ENCODE measurements around the gene ZRANB3.

ZRANB3 gene

DNA sequence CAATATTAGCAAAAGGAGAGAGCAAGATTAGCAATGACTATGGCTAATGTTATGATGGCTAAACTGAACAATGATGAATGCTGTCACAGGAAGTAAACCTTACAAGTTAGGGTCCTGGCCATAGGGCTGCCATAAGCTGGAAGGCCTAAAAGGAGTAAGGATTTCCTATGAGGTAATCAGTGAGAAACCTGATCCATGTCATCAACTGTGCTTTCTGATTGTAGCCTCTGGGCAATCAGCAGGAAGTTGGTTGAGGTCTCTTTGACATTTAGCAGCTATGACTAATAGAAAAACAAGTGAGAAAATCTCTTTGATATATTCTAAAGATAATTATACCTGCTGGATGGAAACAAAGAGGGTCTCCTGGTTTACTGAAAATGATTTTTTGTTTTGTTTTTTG is 285.9 kb downstream of the ZRANB3 start:
- Histone ChIP-seq H3K27me3 (replicated peaks; ENCODE audit: control insufficient read depth, insufficient read depth, low read length, poor library complexity, severe bottlenecking) (no peaks in the 10 kb centered on the region), H3K4me3 (ENCODE audit: insufficient read depth, low read depth, low read length, poor library complexity, severe bottlenecking) (no peak overlapping the region), H3K27ac (ENCODE audit: insufficient read depth, low read length, poor library complexity, severe bottlenecking) (no peak overlapping the region), H3K36me3 (ENCODE audit: control insufficient read depth, insufficient read depth, low read length) (no peaks in the 10 kb centered on the region), H3K9me3 (ENCODE audit: control insufficient read depth, low read length) (no peaks in the 10 kb centered on the region), H3K4me1 (ENCODE audit: control insufficient read depth, insufficient read depth, low read length, poor library complexity, severe bottlenecking) (no peaks in the 10 kb centered on the region)
- no peak for DNase-seq

DNA sequence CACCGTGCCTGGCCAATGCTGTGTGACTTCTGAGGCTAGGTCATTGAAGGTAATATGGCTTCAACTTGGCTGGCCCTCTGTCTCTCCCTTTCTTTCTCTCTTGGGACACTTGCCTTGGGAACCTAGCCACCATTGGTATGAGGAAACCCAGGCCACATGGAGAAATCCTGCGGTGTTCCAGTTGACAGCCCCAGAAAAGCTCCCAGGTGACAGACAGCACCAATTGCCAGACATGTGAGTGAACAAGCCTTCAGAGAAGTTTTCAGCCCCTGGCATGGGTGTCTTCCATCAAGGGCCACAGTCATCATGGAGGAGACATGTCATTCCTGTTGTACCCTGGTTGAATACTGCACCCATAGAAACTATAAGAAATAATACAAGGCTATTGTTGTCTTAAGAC is 292.4 kb downstream of the ZRANB3 start:
- no peaks in the 10 kb centered on the region for H3K4me1 ChIP-seq (ENCODE audit: control insufficient read depth, insufficient read depth, low read length, poor library complexity, severe bottlenecking)
- H3K27me3 ChIP-seq (replicated peaks; ENCODE audit: control insufficient read depth, insufficient read depth, low read length, poor library complexity, severe bottlenecking), result no peaks in the 10 kb centered on the region
- no peak overlapping the region for H3K4me3 ChIP-seq (ENCODE audit: insufficient read depth, low read depth, low read length, poor library complexity, severe bottlenecking)
- no peak for DNase-seq
- H3K9me3 ChIP-seq (ENCODE audit: control insufficient read depth, low read length), result no peaks in the 10 kb centered on the region
- no peaks in the 10 kb centered on the region for H3K36me3 ChIP-seq (ENCODE audit: control insufficient read depth, insufficient read depth, low read length)
- H3K27ac ChIP-seq (ENCODE audit: insufficient read depth, low read length, poor library complexity, severe bottlenecking), result no peak overlapping the region

DNA sequence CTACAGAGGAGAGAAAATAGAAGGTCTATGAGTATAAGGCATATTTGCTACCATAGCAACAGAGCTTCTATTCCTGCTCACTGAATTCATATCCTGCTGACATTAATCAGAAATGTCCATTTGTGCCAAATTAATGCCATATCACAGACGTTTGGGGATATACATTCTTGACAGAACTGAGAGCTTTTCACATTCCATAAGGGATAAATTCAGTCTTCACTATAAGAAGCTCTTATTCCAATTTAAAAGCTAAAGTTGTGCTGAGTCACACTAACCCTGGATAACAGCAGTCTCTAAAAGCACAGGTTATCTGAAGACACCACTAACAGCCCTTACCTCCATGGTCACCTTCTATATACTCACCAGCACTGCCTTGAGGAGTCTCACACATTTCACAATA is 300.9 kb downstream of the ZRANB3 start:
- DNase-seq, result no peak
- Histone ChIP-seq H3K4me3 (ENCODE audit: insufficient read depth, low read depth, low read length, poor library complexity, severe bottlenecking) (no peak overlapping the region), H3K36me3 (ENCODE audit: control insufficient read depth, insufficient read depth, low read length) (no peaks in the 10 kb centered on the region), H3K27ac (ENCODE audit: insufficient read depth, low read length, poor library complexity, severe bottlenecking) (no peak overlapping the region), H3K9me3 (ENCODE audit: control insufficient read depth, low read length) (no peaks in the 10 kb centered on the region), H3K4me1 (ENCODE audit: control insufficient read depth, insufficient read depth, low read length, poor library complexity, severe bottlenecking) (no peaks in the 10 kb centered on the region), H3K27me3 (replicated peaks; ENCODE audit: control insufficient read depth, insufficient read depth, low read length, poor library complexity, severe bottlenecking) (no peaks in the 10 kb centered on the region)

DNA sequence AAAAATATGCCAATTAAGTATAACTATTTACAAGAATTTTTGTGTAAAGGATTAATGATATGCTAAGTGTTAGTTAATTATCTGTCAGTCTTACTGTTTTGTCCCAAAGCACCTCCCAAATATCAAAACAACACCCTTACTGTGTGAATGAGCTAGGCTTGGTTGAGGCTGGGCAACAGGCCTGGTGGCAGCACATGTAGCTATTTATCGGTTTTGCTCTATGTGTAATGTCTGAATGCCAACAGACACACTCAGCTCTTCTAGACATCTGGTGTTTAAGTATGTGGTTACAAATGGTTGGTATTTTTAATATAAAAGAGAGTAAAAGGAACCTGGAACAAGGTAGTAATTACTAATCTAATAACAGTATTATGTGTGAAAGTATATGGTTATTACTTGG is 303.6 kb downstream of the ZRANB3 start:
- Histone ChIP-seq H3K9me3 (ENCODE audit: control insufficient read depth, low read length) (no peaks in the 10 kb centered on the region), H3K27me3 (replicated peaks; ENCODE audit: control insufficient read depth, insufficient read depth, low read length, poor library complexity, severe bottlenecking) (no peaks in the 10 kb centered on the region), H3K4me1 (ENCODE audit: control insufficient read depth, insufficient read depth, low read length, poor library complexity, severe bottlenecking) (no peaks in the 10 kb centered on the region), H3K4me3 (ENCODE audit: insufficient read depth, low read depth, low read length, poor library complexity, severe bottlenecking) (no peak overlapping the region), H3K36me3 (ENCODE audit: control insufficient read depth, insufficient read depth, low read length) (no peaks in the 10 kb centered on the region), H3K27ac (ENCODE audit: insufficient read depth, low read length, poor library complexity, severe bottlenecking) (no peak overlapping the region)
- DNase-seq, result no peak

DNA sequence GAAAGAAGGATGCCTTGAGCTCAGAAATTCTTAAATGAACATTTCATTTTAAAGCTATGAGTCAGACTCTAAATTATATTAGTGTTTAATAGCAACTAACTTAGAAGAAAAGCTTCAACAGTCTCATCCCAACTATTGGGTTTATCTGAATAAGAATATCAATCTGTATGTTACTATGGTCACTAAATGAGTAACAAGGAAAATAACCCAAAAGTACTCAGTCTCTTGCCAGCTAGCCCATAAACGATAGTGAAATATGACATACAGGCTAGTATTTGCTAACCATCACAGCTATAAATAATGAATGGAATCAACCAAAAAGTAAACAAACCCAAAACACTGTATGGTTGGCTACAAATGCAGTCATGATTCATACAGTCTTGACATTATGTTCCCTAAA is 304.1 kb downstream of the ZRANB3 start:
- H3K4me3 ChIP-seq (ENCODE audit: insufficient read depth, low read depth, low read length, poor library complexity, severe bottlenecking), result no peak overlapping the region
- no peaks in the 10 kb centered on the region for H3K36me3 ChIP-seq (ENCODE audit: control insufficient read depth, insufficient read depth, low read length)
- no peaks in the 10 kb centered on the region for H3K9me3 ChIP-seq (ENCODE audit: control insufficient read depth, low read length)
- no peak overlapping the region for H3K27ac ChIP-seq (ENCODE audit: insufficient read depth, low read length, poor library complexity, severe bottlenecking)
- no peaks in the 10 kb centered on the region for H3K4me1 ChIP-seq (ENCODE audit: control insufficient read depth, insufficient read depth, low read length, poor library complexity, severe bottlenecking)
- no peak for DNase-seq
- no peaks in the 10 kb centered on the region for H3K27me3 ChIP-seq (replicated peaks; ENCODE audit: control insufficient read depth, insufficient read depth, low read length, poor library complexity, severe bottlenecking)

DNA sequence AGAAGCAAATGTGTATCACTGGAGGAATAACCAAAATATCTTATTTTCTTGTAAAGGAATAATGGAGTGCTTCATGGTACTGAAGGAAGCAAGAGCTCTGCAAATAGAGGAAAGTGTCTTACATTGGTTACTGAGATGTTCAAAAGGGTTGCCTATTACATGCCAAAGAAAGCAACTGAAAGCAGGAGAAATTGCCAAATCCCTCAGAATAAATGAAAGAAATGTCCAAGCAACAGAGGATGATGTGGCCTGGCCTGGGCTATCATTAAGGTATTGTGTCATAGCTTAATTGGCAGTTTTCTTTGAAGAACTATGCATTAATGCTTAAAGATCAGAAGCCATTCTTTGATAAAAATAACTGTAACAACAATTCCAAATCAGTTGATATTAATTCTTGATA is 305.2 kb downstream of the ZRANB3 start:
- Histone ChIP-seq H3K4me1 (ENCODE audit: control insufficient read depth, insufficient read depth, low read length, poor library complexity, severe bottlenecking) (no peaks in the 10 kb centered on the region), H3K9me3 (ENCODE audit: control insufficient read depth, low read length) (no peaks in the 10 kb centered on the region), H3K36me3 (ENCODE audit: control insufficient read depth, insufficient read depth, low read length) (no peaks in the 10 kb centered on the region), H3K27me3 (replicated peaks; ENCODE audit: control insufficient read depth, insufficient read depth, low read length, poor library complexity, severe bottlenecking) (no peaks in the 10 kb centered on the region), H3K27ac (ENCODE audit: insufficient read depth, low read length, poor library complexity, severe bottlenecking) (no peak overlapping the region), H3K4me3 (ENCODE audit: insufficient read depth, low read depth, low read length, poor library complexity, severe bottlenecking) (no peak overlapping the region)
- no peak for DNase-seq

DNA sequence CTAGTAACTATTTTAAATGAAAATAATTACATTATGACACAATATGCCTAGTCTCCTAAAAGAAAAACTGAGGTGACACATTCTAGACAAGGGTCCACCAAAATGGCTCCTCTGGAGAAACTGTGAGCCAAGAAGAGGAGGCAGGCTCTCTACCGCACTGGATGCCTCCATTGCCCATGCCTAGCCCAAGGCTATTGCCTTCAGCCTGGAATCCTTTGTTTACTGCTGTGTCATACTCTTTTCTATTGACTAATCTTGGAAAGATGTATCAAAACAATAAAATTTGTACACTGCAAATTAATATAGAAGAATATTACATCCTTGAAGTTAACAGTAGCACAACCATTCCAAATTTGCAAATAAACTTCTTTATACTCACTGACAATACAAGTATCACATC is 311.8 kb downstream of the ZRANB3 start:
- no peaks in the 10 kb centered on the region for H3K9me3 ChIP-seq (ENCODE audit: control insufficient read depth, low read length)
- H3K4me1 ChIP-seq (ENCODE audit: control insufficient read depth, insufficient read depth, low read length, poor library complexity, severe bottlenecking), result no peaks in the 10 kb centered on the region
- H3K4me3 ChIP-seq (ENCODE audit: insufficient read depth, low read depth, low read length, poor library complexity, severe bottlenecking), result no peak overlapping the region
- H3K36me3 ChIP-seq (ENCODE audit: control insufficient read depth, insufficient read depth, low read length), result no peaks in the 10 kb centered on the region
- H3K27ac ChIP-seq (ENCODE audit: insufficient read depth, low read length, poor library complexity, severe bottlenecking), result no peak overlapping the region
- no peak for DNase-seq
- H3K27me3 ChIP-seq (replicated peaks; ENCODE audit: control insufficient read depth, insufficient read depth, low read length, poor library complexity, severe bottlenecking), result no peaks in the 10 kb centered on the region

DNA sequence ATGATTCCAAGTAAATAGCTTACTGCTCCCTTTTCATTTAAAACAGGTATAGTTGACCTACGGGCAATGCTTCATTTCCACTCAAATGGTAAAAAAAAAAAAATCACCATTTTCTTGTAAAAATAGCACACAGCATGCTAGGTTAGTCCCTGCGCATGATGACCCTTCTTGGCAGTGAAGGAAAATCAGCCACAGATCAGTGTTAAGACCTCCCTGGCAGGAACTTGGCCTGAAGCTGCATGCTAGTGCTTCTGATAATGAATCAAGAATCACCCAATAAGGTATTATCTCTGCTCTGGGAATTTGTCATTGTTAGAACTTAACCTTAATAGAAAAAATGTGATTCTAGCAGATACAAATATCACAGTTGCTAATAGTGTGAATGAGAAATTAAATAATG is 312.6 kb downstream of the ZRANB3 start:
- Histone ChIP-seq H3K4me1 (ENCODE audit: control insufficient read depth, insufficient read depth, low read length, poor library complexity, severe bottlenecking) (no peaks in the 10 kb centered on the region), H3K9me3 (ENCODE audit: control insufficient read depth, low read length) (no peaks in the 10 kb centered on the region), H3K27me3 (replicated peaks; ENCODE audit: control insufficient read depth, insufficient read depth, low read length, poor library complexity, severe bottlenecking) (no peaks in the 10 kb centered on the region), H3K36me3 (ENCODE audit: control insufficient read depth, insufficient read depth, low read length) (no peaks in the 10 kb centered on the region), H3K4me3 (ENCODE audit: insufficient read depth, low read depth, low read length, poor library complexity, severe bottlenecking) (no peak overlapping the region), H3K27ac (ENCODE audit: insufficient read depth, low read length, poor library complexity, severe bottlenecking) (no peak overlapping the region)
- DNase-seq, result no peak

DNA sequence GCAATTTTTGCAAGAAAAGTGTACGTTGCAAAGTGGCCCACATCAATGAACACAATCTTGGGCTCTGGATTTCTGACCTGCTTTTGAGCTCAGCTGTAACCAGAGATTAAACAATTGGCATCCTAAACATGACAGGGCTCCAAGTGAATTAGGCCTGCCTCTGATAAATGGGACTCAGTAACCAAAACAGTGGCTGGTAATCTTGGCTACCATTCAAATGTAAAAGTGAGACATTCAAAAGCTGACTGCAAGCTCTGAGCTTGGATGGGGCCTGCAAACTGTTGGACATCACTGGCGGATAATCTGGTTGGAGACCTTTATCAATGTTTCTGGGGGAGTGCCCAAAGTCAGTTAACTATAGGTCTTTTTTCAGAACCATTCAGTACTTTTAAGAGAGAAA is 318.3 kb downstream of the ZRANB3 start:
- Histone ChIP-seq H3K36me3 (ENCODE audit: control insufficient read depth, insufficient read depth, low read length) (no peaks in the 10 kb centered on the region), H3K9me3 (ENCODE audit: control insufficient read depth, low read length) (no peaks in the 10 kb centered on the region), H3K4me3 (ENCODE audit: insufficient read depth, low read depth, low read length, poor library complexity, severe bottlenecking) (no peak overlapping the region), H3K4me1 (ENCODE audit: control insufficient read depth, insufficient read depth, low read length, poor library complexity, severe bottlenecking) (no peaks in the 10 kb centered on the region), H3K27ac (ENCODE audit: insufficient read depth, low read length, poor library complexity, severe bottlenecking) (no peak overlapping the region), H3K27me3 (replicated peaks; ENCODE audit: control insufficient read depth, insufficient read depth, low read length, poor library complexity, severe bottlenecking) (no peaks in the 10 kb centered on the region)
- DNase-seq, result no peak

DNA sequence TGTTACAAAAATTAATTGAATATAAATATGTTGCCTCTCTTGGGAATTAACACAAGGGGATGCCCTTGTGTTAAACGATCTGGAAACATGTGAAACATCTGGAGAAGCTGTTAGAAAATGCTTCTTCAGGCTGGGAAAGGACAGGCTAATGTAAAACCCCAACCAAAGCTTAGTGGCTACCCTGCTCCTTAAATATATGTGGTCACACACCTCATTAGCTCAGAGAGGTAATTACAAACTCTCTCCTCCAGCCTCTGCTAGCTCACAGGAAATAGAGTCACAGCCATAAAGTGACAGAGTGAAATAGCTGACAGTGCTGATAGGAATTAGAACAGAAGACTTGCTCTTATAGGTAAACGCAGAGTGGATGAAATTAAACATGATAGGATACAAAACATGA is 323.0 kb downstream of the ZRANB3 start:
- Histone ChIP-seq H3K36me3 (ENCODE audit: control insufficient read depth, insufficient read depth, low read length) (no peaks in the 10 kb centered on the region), H3K4me3 (ENCODE audit: insufficient read depth, low read depth, low read length, poor library complexity, severe bottlenecking) (no peak overlapping the region), H3K27ac (ENCODE audit: insufficient read depth, low read length, poor library complexity, severe bottlenecking) (no peak overlapping the region), H3K9me3 (ENCODE audit: control insufficient read depth, low read length) (no peaks in the 10 kb centered on the region), H3K4me1 (ENCODE audit: control insufficient read depth, insufficient read depth, low read length, poor library complexity, severe bottlenecking) (no peaks in the 10 kb centered on the region), H3K27me3 (replicated peaks; ENCODE audit: control insufficient read depth, insufficient read depth, low read length, poor library complexity, severe bottlenecking) (no peaks in the 10 kb centered on the region)
- no peak for DNase-seq

DNA sequence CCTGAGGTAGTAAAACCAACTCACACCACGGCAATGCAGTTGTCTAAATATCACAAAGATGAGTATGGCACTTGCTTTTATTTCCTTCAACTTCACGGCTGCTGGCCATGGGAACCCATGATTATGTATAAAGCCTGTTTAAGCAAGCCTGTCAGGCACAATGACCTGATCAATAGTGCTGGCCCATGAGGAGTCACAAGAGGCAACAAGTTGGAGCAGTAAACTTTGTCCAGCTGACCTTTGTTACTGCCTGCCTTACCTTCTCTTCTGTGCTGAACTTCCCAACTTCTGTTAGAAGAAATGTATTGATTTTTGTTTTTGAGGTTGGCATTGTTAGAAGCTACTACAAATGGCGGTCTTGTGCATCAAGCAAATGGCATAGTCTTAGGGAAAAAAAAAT is 327.1 kb downstream of the ZRANB3 start:
- Histone ChIP-seq H3K9me3 (ENCODE audit: control insufficient read depth, low read length) (no peaks in the 10 kb centered on the region), H3K36me3 (ENCODE audit: control insufficient read depth, insufficient read depth, low read length) (no peaks in the 10 kb centered on the region), H3K27me3 (replicated peaks; ENCODE audit: control insufficient read depth, insufficient read depth, low read length, poor library complexity, severe bottlenecking) (no peaks in the 10 kb centered on the region), H3K4me3 (ENCODE audit: insufficient read depth, low read depth, low read length, poor library complexity, severe bottlenecking) (no peak overlapping the region), H3K27ac (ENCODE audit: insufficient read depth, low read length, poor library complexity, severe bottlenecking) (no peak overlapping the region), H3K4me1 (ENCODE audit: control insufficient read depth, insufficient read depth, low read length, poor library complexity, severe bottlenecking) (no peaks in the 10 kb centered on the region)
- DNase-seq, result no peak

Data from effector memory CD4-positive, alpha-beta T cell (primary cell).